Measurements from ENCODE around the gene PDXP.

DNA sequence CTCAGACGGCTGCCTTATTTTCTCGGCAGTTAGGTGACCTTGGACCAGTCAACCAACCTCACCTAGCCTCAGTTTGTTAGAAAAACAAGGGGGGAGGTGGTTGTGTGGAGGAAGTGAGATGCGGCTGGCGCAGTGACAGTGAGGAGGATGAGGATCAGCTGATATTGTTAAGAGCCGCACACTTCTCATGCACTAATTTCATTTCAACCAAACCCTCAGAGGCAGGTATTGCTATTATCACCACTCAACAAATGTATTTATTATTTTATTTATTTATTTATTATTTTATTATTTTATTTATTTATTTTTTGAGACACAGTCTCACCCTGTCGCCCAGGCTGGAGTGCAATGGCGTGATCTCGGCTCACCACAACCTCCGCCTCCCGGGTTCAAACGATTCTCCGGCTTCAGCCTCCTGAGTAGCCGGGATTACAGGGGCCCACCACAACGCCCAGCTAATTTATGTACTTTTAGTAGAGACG is 19.0 kb downstream of the PDXP start:
- TF ChIP-seq, protein P1, sequence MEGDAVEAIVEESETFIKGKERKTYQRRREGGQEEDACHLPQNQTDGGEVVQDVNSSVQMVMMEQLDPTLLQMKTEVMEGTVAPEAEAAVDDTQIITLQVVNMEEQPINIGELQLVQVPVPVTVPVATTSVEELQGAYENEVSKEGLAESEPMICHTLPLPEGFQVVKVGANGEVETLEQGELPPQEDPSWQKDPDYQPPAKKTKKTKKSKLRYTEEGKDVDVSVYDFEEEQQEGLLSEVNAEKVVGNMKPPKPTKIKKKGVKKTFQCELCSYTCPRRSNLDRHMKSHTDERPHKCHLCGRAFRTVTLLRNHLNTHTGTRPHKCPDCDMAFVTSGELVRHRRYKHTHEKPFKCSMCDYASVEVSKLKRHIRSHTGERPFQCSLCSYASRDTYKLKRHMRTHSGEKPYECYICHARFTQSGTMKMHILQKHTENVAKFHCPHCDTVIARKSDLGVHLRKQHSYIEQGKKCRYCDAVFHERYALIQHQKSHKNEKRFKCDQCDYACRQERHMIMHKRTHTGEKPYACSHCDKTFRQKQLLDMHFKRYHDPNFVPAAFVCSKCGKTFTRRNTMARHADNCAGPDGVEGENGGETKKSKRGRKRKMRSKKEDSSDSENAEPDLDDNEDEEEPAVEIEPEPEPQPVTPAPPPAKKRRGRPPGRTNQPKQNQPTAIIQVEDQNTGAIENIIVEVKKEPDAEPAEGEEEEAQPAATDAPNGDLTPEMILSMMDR (IDR thresholded peaks at IDR 0.05; ENCODE audit: extremely low read depth in 1 of 2, insufficient read depth in 1 of 2, low read depth in 1 of 2, low read length in 2 of 2) = no peak
- TF ChIP-seq POLR2A (IDR thresholded peaks at IDR 0.05; ENCODE audit: low read depth, low read length) = no peak
- no peak for TF ChIP-seq EZH2 (IDR thresholded peaks at IDR 0.05; ENCODE audit: borderline replicate concordance, low read depth, low read length, severe bottlenecking)
- no peak for TF ChIP-seq POLR2AphosphoS5 (IDR thresholded peaks at IDR 0.05; ENCODE audit: insufficient read depth, low read depth, low read length)
- no peak for TF ChIP-seq JUN (IDR thresholded peaks at IDR 0.05; ENCODE audit: borderline replicate concordance, insufficient read depth, insufficient read length, low read depth)
- TF ChIP-seq, protein P2, sequence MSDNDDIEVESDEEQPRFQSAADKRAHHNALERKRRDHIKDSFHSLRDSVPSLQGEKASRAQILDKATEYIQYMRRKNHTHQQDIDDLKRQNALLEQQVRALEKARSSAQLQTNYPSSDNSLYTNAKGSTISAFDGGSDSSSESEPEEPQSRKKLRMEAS (IDR thresholded peaks at IDR 0.05; ENCODE audit: insufficient read depth, insufficient read length) = no peak
- TF ChIP-seq MYC (IDR thresholded peaks at IDR 0.05; ENCODE audit: low read depth, low read length) = no peak

Data from endothelial cell of umbilical vein (primary cell).